GM18909 (cell line): Measurements from ENCODE around the gene C12orf42.
"Not testable (repeated sequence)": the region's sequence is repeated elsewhere in the genome, so short reads cannot be mapped to it uniquely, and the experiment has no call there.

ENCODE experiments used
- ATAC-seq: cut with Tn5 transposase; IDR thresholded peaks from one replicate; pipeline ENCODE4 v1.9.1; 2021; ENCODE audit warnings: mild to moderate bottlenecking; ENCODE audit not compliant: unreplicated experiment, poor library complexity

C12orf42 gene

DNA sequence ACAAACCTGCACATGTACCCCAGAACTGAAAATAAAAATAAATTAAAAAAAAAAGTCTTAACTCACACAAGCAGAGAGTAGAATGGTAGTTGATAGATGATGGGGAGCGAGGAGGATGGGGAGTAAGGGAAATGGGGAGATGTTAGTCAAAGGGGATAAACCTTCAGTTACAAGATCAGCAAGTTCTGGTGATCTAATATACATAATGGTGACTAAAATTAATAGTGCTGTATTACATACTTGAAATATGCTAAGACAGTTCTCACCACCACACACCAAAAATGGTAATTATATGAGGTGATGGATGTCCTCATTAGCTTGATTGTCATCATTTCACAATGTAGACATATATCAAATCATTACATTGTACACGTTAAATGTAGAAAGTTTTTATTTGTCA lies 3.2 kb upstream of the C12orf42 start:
- no peak for ATAC-seq

DNA sequence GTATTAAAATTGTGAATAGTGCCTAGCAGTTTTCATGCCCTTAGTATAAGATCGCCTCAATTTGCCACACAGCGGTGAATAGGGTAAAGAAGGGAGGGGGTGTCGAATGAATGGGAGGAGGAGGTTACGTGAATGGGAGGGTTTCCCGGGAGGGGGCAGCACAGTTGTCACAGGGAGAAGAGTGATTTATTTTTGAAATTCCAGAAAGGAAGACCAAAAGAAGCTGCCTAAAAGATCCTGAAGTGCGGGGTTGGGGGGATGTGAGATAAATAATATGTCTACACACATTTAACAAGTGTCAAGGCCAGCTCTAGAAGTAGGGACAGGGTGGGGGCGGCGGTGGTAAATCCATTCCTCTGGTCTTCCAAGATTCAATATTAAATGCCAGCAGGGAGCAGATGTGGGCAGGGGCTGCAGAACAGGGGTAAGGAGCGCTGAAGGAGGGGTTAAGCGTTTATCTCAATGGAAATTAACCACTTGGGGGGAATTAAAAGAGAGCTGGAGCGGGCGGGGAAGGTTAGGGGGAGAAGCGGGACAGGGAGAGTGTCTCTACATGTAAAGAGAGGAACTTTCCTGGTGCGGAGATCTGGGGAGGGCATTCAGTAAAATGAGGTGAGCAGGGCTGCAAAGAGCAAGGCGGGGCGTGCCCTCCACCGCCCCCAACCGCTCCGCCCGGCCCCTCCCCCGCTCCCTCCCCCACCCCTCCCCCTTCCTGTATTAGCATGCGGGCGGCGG lies 867 bp downstream of the C12orf42 start:
- ATAC-seq, result no peak

GRCh38 chr12:103494051-103494733 lies 1.6 kb downstream of the C12orf42 start:
- ATAC-seq, result no peak

DNA sequence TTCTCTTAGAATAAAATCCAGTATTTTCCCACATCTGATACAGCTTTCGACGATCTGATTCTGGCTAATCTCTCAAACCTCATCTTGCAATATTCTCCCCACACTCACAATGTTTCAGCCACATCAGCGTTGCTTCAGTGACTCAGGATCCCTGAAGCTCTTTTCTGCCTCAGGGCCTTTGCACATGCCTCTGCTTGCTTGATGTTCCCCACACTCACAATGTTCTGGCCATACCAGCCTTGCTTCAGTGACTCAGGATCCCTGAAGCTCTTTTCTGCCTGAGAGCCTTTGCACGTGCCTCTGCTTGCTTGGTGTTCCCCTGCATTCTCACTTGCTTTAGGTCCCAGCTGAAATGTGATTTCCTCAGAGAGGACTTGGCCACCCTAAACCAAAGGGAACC lies 2.6 kb downstream of the C12orf42 start:
- no peak for ATAC-seq

- no peak for ATAC-seq
Measured at GRCh38 chr12:103482365-103482764, 13.4 kb downstream of the C12orf42 start.

DNA sequence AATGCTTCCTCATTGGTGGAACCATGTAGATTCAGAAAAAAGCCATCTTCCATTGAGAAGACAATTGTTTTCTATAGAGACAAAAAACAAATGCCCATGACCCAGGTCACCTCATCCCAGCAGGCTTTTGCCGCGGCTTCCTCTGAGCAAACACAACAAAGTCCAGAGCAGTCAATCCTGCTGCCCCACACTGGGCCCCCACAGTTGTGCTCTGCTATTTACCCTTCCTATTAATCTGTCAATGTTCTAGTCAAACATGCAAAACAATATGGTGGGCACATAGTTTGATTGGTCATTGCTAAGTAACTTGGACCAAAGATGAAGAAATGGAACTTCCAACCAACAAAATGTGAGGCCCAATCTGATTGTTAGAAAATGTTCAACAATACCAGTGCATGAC lies 20.7 kb downstream of the C12orf42 start:
- no peak for ATAC-seq

DNA sequence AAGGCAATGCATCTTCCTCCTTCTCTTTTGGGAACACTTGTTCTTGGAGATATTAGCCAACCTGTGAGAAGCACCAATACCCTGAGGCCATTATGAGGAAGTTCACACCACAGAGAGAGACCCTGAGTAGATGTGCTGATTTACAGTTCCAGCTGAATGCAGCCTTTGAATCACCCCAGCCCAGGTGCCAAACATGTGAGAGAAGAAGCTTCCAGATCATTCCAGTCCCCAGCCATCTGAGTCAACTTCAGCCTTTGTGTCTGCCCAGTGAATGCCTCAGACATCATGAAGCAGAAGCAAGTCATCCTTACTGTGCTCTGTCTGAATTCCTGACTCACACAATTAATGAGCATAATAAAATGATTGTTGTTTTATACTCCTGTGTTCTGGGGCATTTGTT lies 25.1 kb downstream of the C12orf42 start:
- peak; percentile 50 for ATAC-seq

DNA sequence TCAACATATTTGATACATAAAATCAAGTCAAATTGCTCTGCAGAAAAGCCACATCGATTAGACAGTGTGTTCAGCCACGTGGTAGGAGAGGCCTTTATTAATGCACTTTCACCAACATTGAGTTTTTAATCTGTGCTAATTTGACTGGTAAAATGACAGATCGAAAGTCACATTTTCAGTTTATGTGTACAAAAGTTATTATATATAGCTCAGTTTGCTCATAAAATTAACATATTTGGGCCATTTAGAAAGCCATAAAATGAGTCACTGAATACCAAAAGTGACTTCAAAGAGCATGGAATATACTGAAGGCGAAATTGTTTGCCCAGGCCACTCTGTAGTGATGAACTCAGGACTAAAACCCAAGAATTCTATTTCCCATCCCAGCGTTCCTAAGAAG lies 26.0 kb downstream of the C12orf42 start:
- no peak for ATAC-seq

- ATAC-seq, result no peak
Measured at GRCh38 chr12:103468837-103469236, 26.9 kb downstream of the C12orf42 start.

- ATAC-seq, result peak; percentile 99
Measured at GRCh38 chr12:103462675-103463074, 33.1 kb downstream of the C12orf42 start.

- no peak for ATAC-seq
Measured at GRCh38 chr12:103457471-103457870, 38.3 kb downstream of the C12orf42 start.

DNA sequence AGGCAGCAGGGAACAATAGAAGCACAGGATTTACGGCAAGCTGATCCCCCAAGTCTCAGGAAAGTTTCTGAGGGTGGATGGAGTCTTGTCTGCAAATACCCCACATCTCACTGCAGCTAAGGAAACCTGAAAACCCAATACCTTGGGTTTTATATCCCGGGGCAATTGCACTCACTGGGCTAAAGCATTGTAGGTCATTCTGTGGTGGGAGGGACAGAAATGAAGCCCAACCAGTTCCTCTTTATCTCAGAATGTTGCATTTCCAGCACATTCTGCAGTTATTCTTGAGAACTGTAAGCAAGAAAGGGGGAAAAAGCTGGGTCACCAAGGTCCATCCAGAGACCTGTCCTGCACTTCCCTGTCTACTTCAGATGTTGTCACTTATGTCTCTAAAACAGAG lies 39.8 kb downstream of the C12orf42 start:
- ATAC-seq, result no peak

- ATAC-seq, result peak; percentile 78
Measured at GRCh38 chr12:103455020-103455763, 40.6 kb downstream of the C12orf42 start.

- ATAC-seq, result no peak
Measured at GRCh38 chr12:103444983-103445382, 50.8 kb downstream of the C12orf42 start.

GRCh38 chr12:103442822-103443221 lies 52.9 kb downstream of the C12orf42 start:
- ATAC-seq, result no peak

GRCh38 chr12:103442182-103442555 lies 53.6 kb downstream of the C12orf42 start:
- no peak for ATAC-seq

- ATAC-seq, result peak; percentile 98
Measured at GRCh38 chr12:103441437-103442181, 54.2 kb downstream of the C12orf42 start.

DNA sequence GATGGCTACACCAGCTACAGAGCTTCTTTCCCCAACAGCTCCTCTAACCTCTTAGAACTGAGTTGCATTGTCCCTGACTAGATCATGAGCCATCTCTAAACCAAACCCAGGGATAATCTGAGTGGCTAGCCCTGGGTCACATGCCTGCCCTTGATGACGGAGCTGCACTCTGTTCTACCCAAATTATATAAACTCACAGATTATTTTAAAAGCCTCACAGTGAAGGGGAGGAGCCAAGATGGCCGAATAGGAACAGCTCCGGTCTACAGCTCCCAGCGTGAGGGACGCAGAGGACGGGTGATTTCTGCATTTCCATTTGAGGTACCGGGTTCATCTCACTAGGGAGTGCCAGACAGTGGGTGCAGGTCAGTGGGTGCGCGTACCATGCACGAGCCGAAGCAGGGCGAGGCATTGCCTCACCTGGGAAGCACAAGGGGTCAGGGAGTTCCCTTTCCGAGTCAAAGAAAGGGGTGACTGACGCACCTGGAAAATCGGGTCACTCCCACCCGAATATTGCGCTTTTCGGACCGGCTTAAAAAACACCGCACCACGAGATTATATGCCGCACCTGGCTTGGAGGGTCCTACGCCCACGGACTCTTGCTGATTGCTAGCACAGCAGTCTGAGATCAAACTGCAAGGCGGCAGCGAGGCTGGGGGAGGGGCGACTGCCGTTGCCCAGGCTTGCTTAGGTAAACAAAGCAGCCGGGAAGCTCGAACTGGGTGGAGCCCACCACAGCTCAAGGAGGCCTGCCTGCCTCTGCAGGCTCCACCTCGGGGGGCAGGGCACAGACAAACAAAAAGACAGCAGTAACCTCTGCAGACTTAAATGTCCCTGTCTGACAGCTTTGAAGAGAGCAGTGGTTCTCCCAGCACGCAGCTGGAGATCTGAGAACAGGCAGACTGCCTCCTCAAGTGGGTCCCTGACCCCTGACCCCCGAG lies 61.3 kb downstream of the C12orf42 start:
- not testable (repeated sequence) for ATAC-seq

DNA sequence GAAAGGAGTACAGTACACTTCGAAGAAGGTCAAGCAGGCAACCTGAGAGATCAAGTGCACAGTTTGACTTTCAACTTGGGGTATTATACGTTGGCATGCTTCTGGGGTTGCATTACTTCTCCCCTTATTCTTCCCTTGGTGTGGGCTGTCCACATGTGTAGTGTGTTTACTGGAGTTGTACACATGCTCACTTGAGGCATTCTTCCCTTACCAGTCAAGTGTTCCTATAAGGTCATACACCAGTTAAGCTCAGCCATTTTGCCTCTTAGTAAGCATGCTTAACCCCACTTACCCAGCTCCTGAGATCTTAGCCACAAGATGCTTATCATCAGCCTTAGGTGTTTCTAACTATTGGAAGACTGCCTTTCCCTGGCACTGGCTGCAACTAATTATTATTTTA lies 63.8 kb downstream of the C12orf42 start:
- no peak for ATAC-seq

DNA sequence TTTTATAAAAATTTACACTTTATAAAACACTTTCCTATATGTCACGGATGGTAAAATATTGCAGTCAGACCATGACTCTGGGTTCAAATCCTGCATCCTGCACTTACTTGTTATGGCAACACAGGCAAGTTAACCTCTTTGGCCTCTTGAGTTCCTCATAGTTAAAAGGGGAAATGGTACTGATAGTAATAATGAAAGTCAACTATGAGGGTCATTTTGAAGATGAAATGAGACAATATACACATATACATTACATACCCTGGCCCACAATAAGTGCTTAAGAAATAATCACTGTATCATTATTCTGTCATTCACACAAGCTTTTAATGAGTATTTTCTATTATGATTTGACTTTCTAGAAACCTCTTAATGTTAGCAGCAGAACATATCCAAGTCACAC lies 64.4 kb downstream of the C12orf42 start:
- no peak for ATAC-seq
